GM18951 (cell line): ENCODE measurements around the gene LTO1.

Experiments used
- POLR2A ChIP-seq: IDR thresholded peaks from 4 replicates; pipeline ENCODE4 v1.6.1; 2011; ENCODE audit warnings: mild to moderate bottlenecking; ENCODE audit not compliant: insufficient read length, insufficient read depth; ENCODE audit errors: extremely low read depth
- in situ Hi-C: fragments of 300-500 bp; cut with MboI; formaldehyde crosslinking; loops from one replicate; pipeline ENCODE4 v1.12.0; 2022; ENCODE audit warnings: low sequenced_read_pairs, mixed read lengths, inconsistent platforms; ENCODE audit not compliant: unreplicated experiment

The LTO1 gene

GRCh38 chr11:69655479-69656428 is 19.4 kb downstream of the LTO1 start:
- in situ Hi-C loops, result no loop called here
- TF ChIP-seq POLR2A, result no peak

DNA sequence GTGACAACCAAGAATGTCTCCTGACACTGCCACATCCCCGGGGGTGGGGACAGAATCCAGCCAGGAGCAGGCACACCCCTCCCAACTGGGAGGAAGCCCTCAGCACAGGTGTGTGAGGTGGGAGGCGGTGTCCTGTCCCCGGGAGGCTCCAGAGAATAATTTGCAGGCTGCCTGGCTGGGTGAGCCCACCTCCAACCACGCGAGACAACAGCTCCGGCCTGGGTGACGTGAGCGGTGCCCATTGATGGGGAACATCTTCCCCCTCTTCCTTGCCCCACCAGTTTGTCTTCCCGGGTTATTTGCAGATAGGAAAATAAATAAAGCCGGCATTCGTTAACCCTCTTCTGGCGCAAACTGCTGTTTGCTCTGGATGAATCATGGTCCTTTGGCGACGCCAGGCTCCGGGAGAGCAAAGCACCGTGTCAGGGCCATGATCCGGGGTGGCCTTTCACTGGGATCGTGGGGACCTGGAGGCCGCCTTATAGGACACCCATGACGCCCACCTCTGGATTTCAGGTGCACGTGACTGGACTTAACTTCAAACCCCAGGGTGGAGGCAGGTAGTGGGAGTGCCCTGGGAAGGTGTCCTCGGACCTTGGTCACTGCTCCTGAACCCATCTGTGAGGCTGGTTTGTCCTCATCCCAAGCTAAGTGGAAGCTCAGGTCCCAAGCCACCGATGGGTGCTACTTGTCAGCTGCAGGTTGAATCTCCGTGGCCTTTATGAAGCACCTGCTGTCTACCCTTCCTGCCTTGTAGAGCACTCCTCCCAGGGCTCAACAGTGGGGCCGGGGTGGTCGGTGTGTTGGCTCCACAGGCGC is 20.3 kb downstream of the LTO1 start:
- no peak for TF ChIP-seq POLR2A
- in situ Hi-C loops, result no loop called here

DNA sequence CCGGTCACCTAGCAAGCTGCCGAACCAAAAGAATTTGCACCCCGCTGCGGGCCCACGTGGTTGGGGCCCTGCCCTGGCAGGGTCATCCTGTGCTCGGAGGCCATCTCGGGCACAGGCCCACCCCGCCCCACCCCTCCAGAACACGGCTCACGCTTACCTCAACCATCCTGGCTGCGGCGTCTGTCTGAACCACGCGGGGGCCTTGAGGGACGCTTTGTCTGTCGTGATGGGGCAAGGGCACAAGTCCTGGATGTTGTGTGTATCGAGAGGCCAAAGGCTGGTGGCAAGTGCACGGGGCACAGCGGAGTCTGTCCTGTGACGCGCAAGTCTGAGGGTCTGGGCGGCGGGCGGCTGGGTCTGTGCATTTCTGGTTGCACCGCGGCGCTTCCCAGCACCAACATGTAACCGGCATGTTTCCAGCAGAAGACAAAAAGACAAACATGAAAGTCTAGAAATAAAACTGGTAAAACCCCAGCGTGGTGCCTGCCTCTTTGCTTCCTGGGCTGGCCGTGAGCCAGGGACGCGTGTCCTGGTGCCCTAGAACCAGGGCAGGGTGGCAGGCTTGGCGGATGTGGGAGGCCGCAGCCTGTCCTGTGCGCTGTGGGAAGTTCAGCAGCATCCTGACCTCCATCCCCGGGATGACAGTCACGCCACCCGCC is 21.0 kb downstream of the LTO1 start:
- in situ Hi-C loops, result no loop called here
- TF ChIP-seq POLR2A, result no peak

GRCh38 chr11:69653406-69653960 is 21.7 kb downstream of the LTO1 start:
- in situ Hi-C loops, result no loop called here

GRCh38 chr11:69652999-69653398 is 22.2 kb downstream of the LTO1 start:
- in situ Hi-C loops, result no loop called here
- no peak for TF ChIP-seq POLR2A

More at GRCh38 chr11:69653406-69653960, 21.7 kb downstream of the LTO1 start:
- TF ChIP-seq POLR2A, result no peak

DNA sequence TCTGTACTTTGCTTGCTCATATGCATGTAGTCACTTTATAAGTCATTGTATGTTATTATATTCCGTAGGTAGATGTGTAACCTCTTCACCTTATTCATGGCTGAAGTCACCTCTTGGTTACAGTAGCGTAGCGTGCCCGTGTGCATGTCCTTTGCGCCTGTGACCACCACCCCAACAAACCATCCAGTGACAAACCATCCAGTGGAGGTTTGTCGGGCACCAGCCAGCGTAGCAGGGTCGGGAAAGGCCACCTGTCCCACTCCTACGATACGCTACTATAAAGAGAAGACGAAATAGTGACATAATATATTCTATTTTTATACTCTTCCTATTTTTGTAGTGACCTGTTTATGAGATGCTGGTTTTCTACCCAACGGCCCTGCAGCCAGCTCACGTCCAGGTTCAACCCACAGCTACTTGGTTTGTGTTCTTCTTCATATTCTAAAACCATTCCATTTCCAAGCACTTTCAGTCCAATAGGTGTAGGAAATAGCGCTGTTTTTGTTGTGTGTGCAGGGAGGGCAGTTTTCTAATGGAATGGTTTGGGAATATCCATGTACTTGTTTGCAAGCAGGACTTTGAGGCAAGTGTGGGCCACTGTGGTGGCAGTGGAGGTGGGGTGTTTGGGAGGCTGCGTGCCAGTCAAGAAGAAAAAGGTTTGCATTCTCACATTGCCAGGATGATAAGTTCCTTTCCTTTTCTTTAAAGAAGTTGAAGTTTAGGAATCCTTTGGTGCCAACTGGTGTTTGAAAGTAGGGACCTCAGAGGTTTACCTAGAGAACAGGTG is 23.1 kb downstream of the LTO1 start:
- in situ Hi-C loops, result no loop called here
- no peak for TF ChIP-seq POLR2A

- TF ChIP-seq POLR2A, result no peak
- in situ Hi-C loops, result no loop called here
Observed at GRCh38 chr11:69650832-69651344, 24.3 kb downstream of the LTO1 start.

DNA sequence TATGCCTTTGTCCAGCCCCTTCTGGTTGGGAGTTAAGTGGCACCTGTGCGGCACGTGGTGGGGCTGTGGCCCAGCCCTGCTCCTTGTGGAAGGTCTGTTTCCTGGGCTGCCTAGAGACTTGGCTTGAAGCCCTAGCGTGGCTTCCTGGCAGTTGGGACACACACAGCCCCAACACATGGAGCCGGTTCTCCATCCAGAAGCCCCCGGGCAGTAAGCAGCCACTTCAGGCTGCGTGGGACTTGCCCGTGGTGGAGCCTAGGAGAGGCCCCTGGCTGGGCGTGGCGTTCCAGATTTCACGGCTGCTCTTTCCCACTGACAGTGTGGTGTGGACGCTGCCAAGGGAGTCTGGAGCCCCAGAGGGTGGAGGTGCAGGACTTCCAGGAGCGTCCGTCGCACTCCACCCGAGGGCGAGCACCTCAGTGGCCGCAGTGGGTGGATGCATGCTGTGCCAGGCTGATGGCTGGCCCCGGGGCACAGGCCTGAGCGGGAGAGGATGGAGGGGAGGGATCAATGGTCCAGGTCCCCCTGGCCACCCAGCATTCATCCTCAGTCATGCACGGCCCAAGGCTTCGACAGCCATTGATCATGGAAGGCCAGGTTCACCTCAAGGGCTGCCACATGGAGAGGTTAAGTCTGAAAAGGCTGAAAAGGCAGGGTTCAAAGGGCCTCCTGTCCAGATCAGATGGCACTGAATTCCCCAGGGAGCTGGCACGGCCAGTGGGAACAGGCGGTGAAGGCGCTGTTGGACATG is 24.9 kb downstream of the LTO1 start:
- in situ Hi-C loops, result no loop called here
- TF ChIP-seq POLR2A, result no peak

GRCh38 chr11:69649576-69649900 is 25.6 kb downstream of the LTO1 start:
- in situ Hi-C loops, result loop anchor here (25.0 kb wide), 1 partner anchor 362 kb away; the partner anchor contains the start of gene MYEOV
- TF ChIP-seq POLR2A, result no peak

DNA sequence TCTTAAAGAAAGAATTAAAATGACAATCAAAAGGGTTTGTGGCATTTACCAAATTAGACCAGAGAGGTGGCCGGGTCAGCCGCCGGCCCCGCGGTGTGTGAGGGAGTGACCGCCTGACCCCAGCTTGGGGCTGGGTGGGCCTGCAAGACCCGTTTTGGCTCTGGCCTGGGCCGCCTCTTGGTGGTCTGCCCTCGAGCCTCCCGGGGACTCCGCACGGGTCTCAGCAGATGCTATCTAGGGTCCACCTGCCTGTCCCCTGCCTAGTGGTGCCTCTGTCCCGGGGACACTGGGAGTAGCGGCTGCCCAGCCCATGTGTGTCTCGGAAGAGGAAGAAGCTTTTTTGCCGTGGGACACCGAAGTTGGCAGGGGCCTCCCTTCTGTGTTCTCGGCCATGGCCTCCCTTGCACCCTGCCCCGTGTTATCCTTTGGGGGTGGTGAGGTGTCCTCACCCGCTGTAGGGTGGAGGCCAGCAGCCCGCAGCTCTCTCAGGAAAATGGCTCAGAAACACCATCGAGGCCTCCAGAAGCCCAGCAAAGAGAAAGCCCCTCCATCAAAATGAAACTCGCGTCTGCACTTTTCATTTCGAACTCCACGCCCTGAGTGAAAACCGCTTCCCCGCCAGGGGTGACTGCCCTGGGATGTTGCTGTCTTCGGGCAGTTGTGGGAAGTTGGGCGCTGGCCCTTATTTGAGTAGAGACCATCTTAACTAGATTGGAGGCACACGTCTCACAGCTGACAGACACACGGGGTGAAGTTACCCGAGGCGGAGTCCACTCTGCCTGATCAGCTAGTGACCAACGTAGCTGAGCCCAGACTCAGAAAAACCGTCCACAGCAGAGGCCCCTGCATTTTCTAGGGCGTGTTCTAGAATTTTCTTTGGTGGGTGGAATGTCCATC is 26.2 kb downstream of the LTO1 start:
- in situ Hi-C loops, result loop anchor here (25.0 kb wide), 1 partner anchor 362 kb away; the partner anchor contains the start of gene MYEOV
- TF ChIP-seq POLR2A, result no peak
